GM23338 (cell line): ENCODE results near the gene SV2C. TPM values are rescaled to one million over a fixed set of nuclear protein-coding genes. Genes with fewer than 3 reads are reported as not detected.
A peak's percentile ranks its signal among the peaks of the same experiment; 100 is the strongest.

Source experiments
- ATAC-seq: fragments of 200-7000 bp; cut with Tn5 transposase; 3 replicates; pipeline ENCODE4 v1.9.1; 2020
- DNase-seq: peaks from one replicate; pipeline ENCODE4 v3.0.0-alpha.2; 2015; ENCODE audit warnings: low spot score
- H2AFZ ChIP-seq: fragments of 200-600 bp; sonication (generic); 2 replicates; pipeline ENCODE4 v1.8.0; 2016; ENCODE audit warnings: antibody characterized with exemption, mild to moderate bottlenecking, moderate library complexity
- H3F3A ChIP-seq: fragments of 200-600 bp; sonication (generic); replicated peaks from 2 replicates; pipeline ENCODE4 v1.8.0; 2017; ENCODE audit warnings: antibody characterized with exemption, mixed run types, low read depth
- H3K27ac ChIP-seq: fragments of 200-600 bp; sonication (generic); 2 replicates; pipeline ENCODE4 v1.6.1; 2016; ENCODE audit warnings: low read depth
- H3K27me3 ChIP-seq: fragments of 200-600 bp; sonication (generic); 2 replicates; pipeline ENCODE4 v1.8.0; 2016; ENCODE audit warnings: mild to moderate bottlenecking, mixed run types, moderate library complexity; ENCODE audit not compliant: insufficient read depth
- H3K36me3 ChIP-seq: fragments of 200-600 bp; sonication (generic); 2 replicates; pipeline ENCODE4 v1.8.0; 2016; ENCODE audit warnings: mild to moderate bottlenecking; ENCODE audit not compliant: insufficient read depth
- H3K4me1 ChIP-seq: fragments of 200-600 bp; sonication (generic); 2 replicates; pipeline ENCODE4 v1.8.0; 2016; ENCODE audit warnings: mild to moderate bottlenecking, moderate library complexity; ENCODE audit not compliant: insufficient read depth
- H3K4me2 ChIP-seq: fragments of 200-600 bp; sonication (generic); 2 replicates; pipeline ENCODE4 v1.7.1; 2017; ENCODE audit warnings: mixed run types
- H3K4me3 ChIP-seq: fragments of 200-600 bp; sonication (generic); 2 replicates; pipeline ENCODE4 v1.6.1; 2016; ENCODE audit warnings: mixed run types
- H3K79me2 ChIP-seq: fragments of 200-600 bp; sonication (generic); replicated peaks from 2 replicates; pipeline ENCODE4 v1.8.0; 2017; ENCODE audit warnings: mild to moderate bottlenecking; ENCODE audit not compliant: insufficient read depth
- H3K9me2 ChIP-seq: fragments of 200-600 bp; sonication (generic); 2 replicates; pipeline ENCODE4 v1.8.0; 2017; ENCODE audit not compliant: insufficient read depth
- H4K20me1 ChIP-seq: fragments of 200-600 bp; sonication (generic); replicated peaks from 2 replicates; pipeline ENCODE4 v1.8.0; 2017; ENCODE audit warnings: mild to moderate bottlenecking; ENCODE audit not compliant: insufficient read depth
- H3K27ac Mint-ChIP-seq: 2 replicates; pipeline ENCODE4 v1.8.0; 2020; ENCODE audit warnings: inconsistent platforms, mild to moderate bottlenecking, moderate library complexity, mixed read lengths
- H3K27me3 Mint-ChIP-seq: 3 replicates; pipeline ENCODE4 v1.8.0; 2022; ENCODE audit warnings: low read depth, mild to moderate bottlenecking, moderate library complexity, mixed read lengths, inconsistent platforms; ENCODE audit not compliant: insufficient read depth, poor library complexity
- H3K36me3 Mint-ChIP-seq: 3 replicates; pipeline ENCODE4 v1.8.0; 2021; ENCODE audit warnings: low read depth, mild to moderate bottlenecking, inconsistent platforms, moderate library complexity, mixed read lengths
- H3K4me1 Mint-ChIP-seq: 3 replicates; pipeline ENCODE4 v1.8.0; 2020; ENCODE audit warnings: mild to moderate bottlenecking, inconsistent platforms, mixed read lengths
- H3K4me3 Mint-ChIP-seq: 3 replicates; pipeline ENCODE4 v1.8.0; 2021; ENCODE audit warnings: moderate library complexity, mild to moderate bottlenecking, inconsistent platforms, mixed read lengths
- H3K9me3 Mint-ChIP-seq: 3 replicates; pipeline ENCODE4 v1.8.0; 2020; ENCODE audit warnings: moderate library complexity, mild to moderate bottlenecking, inconsistent platforms, mixed read lengths
- CREB1 ChIP-seq: fragments of 250-450 bp; sonication (Bioruptor Pico); IDR thresholded peaks from 2 replicates; pipeline ENCODE4 v1.5.0; 2020; ENCODE audit warnings: low read depth, mild to moderate bottlenecking, moderate library complexity
- EZH2 ChIP-seq: fragments of 200-600 bp; sonication (generic); IDR thresholded peaks from one replicate; pipeline ENCODE4 v1.8.0; 2017; ENCODE audit warnings: antibody characterized with exemption, mild to moderate bottlenecking, low read depth; ENCODE audit not compliant: unreplicated experiment
- EZH2phosphoT487 ChIP-seq: fragments of 200-600 bp; sonication (generic); IDR thresholded peaks from one replicate; pipeline ENCODE4 v1.8.1; 2018; ENCODE audit warnings: antibody characterized with exemption; ENCODE audit not compliant: unreplicated experiment
- JUNB ChIP-seq: IDR thresholded peaks from one replicate; pipeline ENCODE4 v1.6.1; 2016; ENCODE audit warnings: antibody characterized with exemption; ENCODE audit not compliant: unreplicated experiment
- NANOG ChIP-seq: IDR thresholded peaks from 2 replicates; pipeline ENCODE4 v1.6.1; 2016; ENCODE audit warnings: antibody characterized with exemption, borderline replicate concordance
- POLR2AphosphoS5 ChIP-seq: IDR thresholded peaks from 2 replicates; pipeline ENCODE4 v1.6.1; 2016; ENCODE audit warnings: antibody characterized with exemption, low read depth
- REST ChIP-seq: IDR thresholded peaks from one replicate; pipeline ENCODE4 v1.6.1; 2018; ENCODE audit warnings: antibody characterized with exemption; ENCODE audit not compliant: unreplicated experiment
- STAT1 ChIP-seq: IDR thresholded peaks from one replicate; pipeline ENCODE4 v1.6.1; 2016; ENCODE audit warnings: antibody characterized with exemption; ENCODE audit not compliant: unreplicated experiment
- ZNF114 ChIP-seq: fragments of 250-450 bp; sonication (Bioruptor Pico); IDR thresholded peaks from 2 replicates; pipeline ENCODE4 v1.5.0; 2020; ENCODE audit warnings: mild to moderate bottlenecking, moderate library complexity
- ZNF331 ChIP-seq: fragments of 250-450 bp; sonication (Bioruptor Pico); IDR thresholded peaks from 2 replicates; pipeline ENCODE4 v1.5.0; 2020; ENCODE audit warnings: low read depth, mild to moderate bottlenecking, moderate library complexity
- polyA plus RNA-seq: library from polyadenylated mRNA; unstranded; fragments of >200 nt; fragmentation: Nextera tagmentation; extraction: Ambion mirVana; gene quantifications from 2 replicates; pipeline ENCODE4 v1.2.1, GENCODE V29; 2016
- total RNA-seq: library from RNA; depleted of rRNA; stranded (reverse); fragments of >200 nt; shearing (Covaris generic); gene quantifications from 2 replicates; pipeline ENCODE4 v1.2.3, GENCODE V29; 2014
- TF ChIP-seq, protein P1 (sequence below): IDR thresholded peaks from 2 replicates; pipeline ENCODE4 v1.6.1; 2016; ENCODE audit warnings: antibody characterized with exemption
- TF ChIP-seq, protein P2 (sequence below), 2 experiments: fragments of 200-600 bp in 1 of 2; sonication (generic) in 1 of 2; conservative IDR thresholded peaks; 2 replicates each; pipeline versions ENCODE4 v1.5.1 to v1.6.1; 2016 to 2017; ENCODE audit warnings: antibody characterized with exemption in 2 of 2, low read depth in 2 of 2, mild to moderate bottlenecking in 2 of 2, moderate library complexity in 1 of 2
- TF ChIP-seq, protein P3 (sequence below): fragments of 250-450 bp; sonication (Bioruptor Pico); IDR thresholded peaks from 2 replicates; pipeline ENCODE4 v1.5.0; 2020; ENCODE audit warnings: mild to moderate bottlenecking, moderate library complexity

SV2C gene
- total and polyA plus RNA-seq, 2 experiments from 2014 or later: 0.05 to 0.07 TPM

DNA sequence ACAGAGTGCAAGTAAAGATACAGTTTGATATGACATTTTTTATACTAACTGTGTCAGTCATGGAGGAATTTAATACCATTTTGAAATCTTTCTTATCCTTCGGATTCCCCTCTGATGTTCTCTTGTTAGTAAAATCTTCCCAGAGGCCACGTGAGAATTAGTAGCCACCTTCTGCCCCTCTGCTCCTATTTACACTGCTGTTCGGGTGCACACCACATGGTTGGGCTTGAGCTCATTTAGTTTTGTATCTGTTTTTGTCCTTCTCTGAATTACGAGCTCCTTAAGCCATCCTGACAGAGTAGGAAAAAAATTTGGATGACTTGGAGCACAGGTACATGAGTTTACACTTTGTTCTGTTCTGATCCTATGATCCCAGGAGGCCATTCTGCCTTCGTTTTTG lies 109.7 kb downstream of the SV2C start:
- no peaks in the 10 kb centered on the region for H3K27me3 Mint-ChIP-seq
- no peaks in the 10 kb centered on the region for H3K9me3 Mint-ChIP-seq
- Histone ChIP-seq H3K36me3 (no peaks in the 10 kb centered on the region), H3K4me2 (no peak overlapping the region), H3K9me2 (0 out of 2 replicates have a peak, but pooled peaks cover 5% of the 10 kb centered on the region), H3K4me3 (no peak overlapping the region), H3F3A (no peaks in the 10 kb centered on the region), H3K27me3 (no peaks in the 10 kb centered on the region), H3K4me1 (peaks cover 37% of the 10 kb centered on the region), H4K20me1 (no peaks in the 10 kb centered on the region), H2AFZ (peak overlapping the region; percentile 25; the same call in 1 of the 2 replicates), H3K79me2 (no peaks in the 10 kb centered on the region), H3K27ac (no peak overlapping the region)
- TF ChIP-seq JUNB: no peak
- TF ChIP-seq CREB1: no peak
- no peak for TF ChIP-seq NANOG
- TF ChIP-seq ZNF114 (CRISPR knock-in tag): no peak
- no peak for TF ChIP-seq EZH2
- no peak for TF ChIP-seq STAT1
- TF ChIP-seq, protein P1, sequence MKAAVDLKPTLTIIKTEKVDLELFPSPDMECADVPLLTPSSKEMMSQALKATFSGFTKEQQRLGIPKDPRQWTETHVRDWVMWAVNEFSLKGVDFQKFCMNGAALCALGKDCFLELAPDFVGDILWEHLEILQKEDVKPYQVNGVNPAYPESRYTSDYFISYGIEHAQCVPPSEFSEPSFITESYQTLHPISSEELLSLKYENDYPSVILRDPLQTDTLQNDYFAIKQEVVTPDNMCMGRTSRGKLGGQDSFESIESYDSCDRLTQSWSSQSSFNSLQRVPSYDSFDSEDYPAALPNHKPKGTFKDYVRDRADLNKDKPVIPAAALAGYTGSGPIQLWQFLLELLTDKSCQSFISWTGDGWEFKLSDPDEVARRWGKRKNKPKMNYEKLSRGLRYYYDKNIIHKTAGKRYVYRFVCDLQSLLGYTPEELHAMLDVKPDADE: no peak
- TF ChIP-seq EZH2phosphoT487: no peak
- no peak for TF ChIP-seq POLR2AphosphoS5
- TF ChIP-seq, protein P2, sequence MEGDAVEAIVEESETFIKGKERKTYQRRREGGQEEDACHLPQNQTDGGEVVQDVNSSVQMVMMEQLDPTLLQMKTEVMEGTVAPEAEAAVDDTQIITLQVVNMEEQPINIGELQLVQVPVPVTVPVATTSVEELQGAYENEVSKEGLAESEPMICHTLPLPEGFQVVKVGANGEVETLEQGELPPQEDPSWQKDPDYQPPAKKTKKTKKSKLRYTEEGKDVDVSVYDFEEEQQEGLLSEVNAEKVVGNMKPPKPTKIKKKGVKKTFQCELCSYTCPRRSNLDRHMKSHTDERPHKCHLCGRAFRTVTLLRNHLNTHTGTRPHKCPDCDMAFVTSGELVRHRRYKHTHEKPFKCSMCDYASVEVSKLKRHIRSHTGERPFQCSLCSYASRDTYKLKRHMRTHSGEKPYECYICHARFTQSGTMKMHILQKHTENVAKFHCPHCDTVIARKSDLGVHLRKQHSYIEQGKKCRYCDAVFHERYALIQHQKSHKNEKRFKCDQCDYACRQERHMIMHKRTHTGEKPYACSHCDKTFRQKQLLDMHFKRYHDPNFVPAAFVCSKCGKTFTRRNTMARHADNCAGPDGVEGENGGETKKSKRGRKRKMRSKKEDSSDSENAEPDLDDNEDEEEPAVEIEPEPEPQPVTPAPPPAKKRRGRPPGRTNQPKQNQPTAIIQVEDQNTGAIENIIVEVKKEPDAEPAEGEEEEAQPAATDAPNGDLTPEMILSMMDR (conservative IDR thresholded peaks at IDR 0.05; ENCODE audit: low read depth in 2 of 2): no peak
- TF ChIP-seq, protein P3, sequence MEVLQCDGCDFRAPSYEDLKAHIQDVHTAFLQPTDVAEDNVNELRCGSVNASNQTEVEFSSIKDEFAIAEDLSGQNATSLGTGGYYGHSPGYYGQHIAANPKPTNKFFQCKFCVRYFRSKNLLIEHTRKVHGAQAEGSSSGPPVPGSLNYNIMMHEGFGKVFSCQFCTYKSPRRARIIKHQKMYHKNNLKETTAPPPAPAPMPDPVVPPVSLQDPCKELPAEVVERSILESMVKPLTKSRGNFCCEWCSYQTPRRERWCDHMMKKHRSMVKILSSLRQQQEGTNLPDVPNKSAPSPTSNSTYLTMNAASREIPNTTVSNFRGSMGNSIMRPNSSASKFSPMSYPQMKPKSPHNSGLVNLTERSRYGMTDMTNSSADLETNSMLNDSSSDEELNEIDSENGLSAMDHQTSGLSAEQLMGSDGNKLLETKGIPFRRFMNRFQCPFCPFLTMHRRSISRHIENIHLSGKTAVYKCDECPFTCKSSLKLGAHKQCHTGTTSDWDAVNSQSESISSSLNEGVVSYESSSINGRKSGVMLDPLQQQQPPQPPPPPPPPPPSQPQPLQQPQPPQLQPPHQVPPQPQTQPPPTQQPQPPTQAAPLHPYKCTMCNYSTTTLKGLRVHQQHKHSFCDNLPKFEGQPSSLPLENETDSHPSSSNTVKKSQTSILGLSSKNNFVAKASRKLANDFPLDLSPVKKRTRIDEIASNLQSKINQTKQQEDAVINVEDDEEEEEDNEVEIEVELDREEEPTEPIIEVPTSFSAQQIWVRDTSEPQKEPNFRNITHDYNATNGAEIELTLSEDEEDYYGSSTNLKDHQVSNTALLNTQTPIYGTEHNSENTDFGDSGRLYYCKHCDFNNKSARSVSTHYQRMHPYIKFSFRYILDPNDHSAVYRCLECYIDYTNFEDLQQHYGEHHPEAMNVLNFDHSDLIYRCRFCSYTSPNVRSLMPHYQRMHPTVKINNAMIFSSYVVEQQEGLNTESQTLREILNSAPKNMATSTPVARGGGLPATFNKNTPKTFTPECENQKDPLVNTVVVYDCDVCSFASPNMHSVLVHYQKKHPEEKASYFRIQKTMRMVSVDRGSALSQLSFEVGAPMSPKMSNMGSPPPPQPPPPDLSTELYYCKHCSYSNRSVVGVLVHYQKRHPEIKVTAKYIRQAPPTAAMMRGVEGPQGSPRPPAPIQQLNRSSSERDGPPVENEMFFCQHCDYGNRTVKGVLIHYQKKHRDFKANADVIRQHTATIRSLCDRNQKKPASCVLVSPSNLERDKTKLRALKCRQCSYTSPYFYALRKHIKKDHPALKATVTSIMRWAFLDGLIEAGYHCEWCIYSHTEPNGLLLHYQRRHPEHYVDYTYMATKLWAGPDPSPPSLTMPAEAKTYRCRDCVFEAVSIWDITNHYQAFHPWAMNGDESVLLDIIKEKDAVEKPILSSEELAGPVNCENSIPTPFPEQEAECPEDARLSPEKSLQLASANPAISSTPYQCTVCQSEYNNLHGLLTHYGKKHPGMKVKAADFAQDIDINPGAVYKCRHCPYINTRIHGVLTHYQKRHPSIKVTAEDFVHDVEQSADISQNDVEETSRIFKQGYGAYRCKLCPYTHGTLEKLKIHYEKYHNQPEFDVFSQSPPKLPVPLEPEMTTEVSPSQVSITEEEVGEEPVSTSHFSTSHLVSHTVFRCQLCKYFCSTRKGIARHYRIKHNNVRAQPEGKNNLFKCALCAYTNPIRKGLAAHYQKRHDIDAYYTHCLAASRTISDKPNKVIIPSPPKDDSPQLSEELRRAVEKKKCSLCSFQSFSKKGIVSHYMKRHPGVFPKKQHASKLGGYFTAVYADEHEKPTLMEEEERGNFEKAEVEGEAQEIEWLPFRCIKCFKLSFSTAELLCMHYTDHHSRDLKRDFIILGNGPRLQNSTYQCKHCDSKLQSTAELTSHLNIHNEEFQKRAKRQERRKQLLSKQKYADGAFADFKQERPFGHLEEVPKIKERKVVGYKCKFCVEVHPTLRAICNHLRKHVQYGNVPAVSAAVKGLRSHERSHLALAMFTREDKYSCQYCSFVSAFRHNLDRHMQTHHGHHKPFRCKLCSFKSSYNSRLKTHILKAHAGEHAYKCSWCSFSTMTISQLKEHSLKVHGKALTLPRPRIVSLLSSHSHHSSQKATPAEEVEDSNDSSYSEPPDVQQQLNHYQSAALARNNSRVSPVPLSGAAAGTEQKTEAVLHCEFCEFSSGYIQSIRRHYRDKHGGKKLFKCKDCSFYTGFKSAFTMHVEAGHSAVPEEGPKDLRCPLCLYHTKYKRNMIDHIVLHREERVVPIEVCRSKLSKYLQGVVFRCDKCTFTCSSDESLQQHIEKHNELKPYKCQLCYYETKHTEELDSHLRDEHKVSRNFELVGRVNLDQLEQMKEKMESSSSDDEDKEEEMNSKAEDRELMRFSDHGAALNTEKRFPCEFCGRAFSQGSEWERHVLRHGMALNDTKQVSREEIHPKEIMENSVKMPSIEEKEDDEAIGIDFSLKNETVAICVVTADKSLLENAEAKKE (CRISPR knock-in tag): no peak
- no peak for TF ChIP-seq ZNF331 (CRISPR knock-in tag)
- no peak for TF ChIP-seq REST
- no peak overlapping the region for H3K27ac Mint-ChIP-seq
- H3K4me1 Mint-ChIP-seq: peaks cover 36% of the 10 kb centered on the region
- ATAC-seq (no peak), DNase-seq (no peak)
- no peaks in the 10 kb centered on the region for H3K36me3 Mint-ChIP-seq
- no peak overlapping the region for H3K4me3 Mint-ChIP-seq
